GM23338 (cell line): ENCODE data around the gene TMEM143. TPM values are rescaled to one million over a fixed set of nuclear protein-coding genes. Genes with fewer than 3 reads are reported as not detected.

ENCODE experiments used
- ATAC-seq: fragments of 200-7000 bp; cut with Tn5 transposase; 3 replicates; pipeline ENCODE4 v1.9.1; 2020
- DNase-seq: peaks from one replicate; pipeline ENCODE4 v3.0.0-alpha.2; 2015; ENCODE audit warnings: low spot score
- H2AFZ ChIP-seq: fragments of 200-600 bp; sonication (generic); 2 replicates; pipeline ENCODE4 v1.8.0; 2016; ENCODE audit warnings: antibody characterized with exemption, mild to moderate bottlenecking, moderate library complexity
- H3F3A ChIP-seq: fragments of 200-600 bp; sonication (generic); replicated peaks from 2 replicates; pipeline ENCODE4 v1.8.0; 2017; ENCODE audit warnings: antibody characterized with exemption, mixed run types, low read depth
- H3K27ac ChIP-seq: fragments of 200-600 bp; sonication (generic); 2 replicates; pipeline ENCODE4 v1.6.1; 2016; ENCODE audit warnings: low read depth
- H3K27me3 ChIP-seq: fragments of 200-600 bp; sonication (generic); 2 replicates; pipeline ENCODE4 v1.8.0; 2016; ENCODE audit warnings: mild to moderate bottlenecking, mixed run types, moderate library complexity; ENCODE audit not compliant: insufficient read depth
- H3K36me3 ChIP-seq: fragments of 200-600 bp; sonication (generic); 2 replicates; pipeline ENCODE4 v1.8.0; 2016; ENCODE audit warnings: mild to moderate bottlenecking; ENCODE audit not compliant: insufficient read depth
- H3K4me1 ChIP-seq: fragments of 200-600 bp; sonication (generic); 2 replicates; pipeline ENCODE4 v1.8.0; 2016; ENCODE audit warnings: mild to moderate bottlenecking, moderate library complexity; ENCODE audit not compliant: insufficient read depth
- H3K4me2 ChIP-seq: fragments of 200-600 bp; sonication (generic); 2 replicates; pipeline ENCODE4 v1.7.1; 2017; ENCODE audit warnings: mixed run types
- H3K4me3 ChIP-seq: fragments of 200-600 bp; sonication (generic); 2 replicates; pipeline ENCODE4 v1.6.1; 2016; ENCODE audit warnings: mixed run types
- H3K79me2 ChIP-seq: fragments of 200-600 bp; sonication (generic); replicated peaks from 2 replicates; pipeline ENCODE4 v1.8.0; 2017; ENCODE audit warnings: mild to moderate bottlenecking; ENCODE audit not compliant: insufficient read depth
- H3K9me2 ChIP-seq: fragments of 200-600 bp; sonication (generic); 2 replicates; pipeline ENCODE4 v1.8.0; 2017; ENCODE audit not compliant: insufficient read depth
- H4K20me1 ChIP-seq: fragments of 200-600 bp; sonication (generic); replicated peaks from 2 replicates; pipeline ENCODE4 v1.8.0; 2017; ENCODE audit warnings: mild to moderate bottlenecking; ENCODE audit not compliant: insufficient read depth
- H3K27ac Mint-ChIP-seq: 2 replicates; pipeline ENCODE4 v1.8.0; 2020; ENCODE audit warnings: inconsistent platforms, mild to moderate bottlenecking, moderate library complexity, mixed read lengths
- H3K27me3 Mint-ChIP-seq: 3 replicates; pipeline ENCODE4 v1.8.0; 2022; ENCODE audit warnings: low read depth, mild to moderate bottlenecking, moderate library complexity, mixed read lengths, inconsistent platforms; ENCODE audit not compliant: insufficient read depth, poor library complexity
- H3K36me3 Mint-ChIP-seq: 3 replicates; pipeline ENCODE4 v1.8.0; 2021; ENCODE audit warnings: low read depth, mild to moderate bottlenecking, inconsistent platforms, moderate library complexity, mixed read lengths
- H3K4me1 Mint-ChIP-seq: 3 replicates; pipeline ENCODE4 v1.8.0; 2020; ENCODE audit warnings: mild to moderate bottlenecking, inconsistent platforms, mixed read lengths
- H3K4me3 Mint-ChIP-seq: 3 replicates; pipeline ENCODE4 v1.8.0; 2021; ENCODE audit warnings: moderate library complexity, mild to moderate bottlenecking, inconsistent platforms, mixed read lengths
- H3K9me3 Mint-ChIP-seq: 3 replicates; pipeline ENCODE4 v1.8.0; 2020; ENCODE audit warnings: moderate library complexity, mild to moderate bottlenecking, inconsistent platforms, mixed read lengths
- CTCF ChIP-seq, 2 experiments: fragments of 200-600 bp in 1 of 2; sonication (generic) in 1 of 2; conservative IDR thresholded peaks; 2 replicates each; pipeline versions ENCODE4 v1.5.1 to v1.6.1; 2016 to 2017; ENCODE audit warnings: antibody characterized with exemption in 2 of 2, low read depth in 2 of 2, mild to moderate bottlenecking in 2 of 2, moderate library complexity in 1 of 2
- EZH2 ChIP-seq: fragments of 200-600 bp; sonication (generic); IDR thresholded peaks from one replicate; pipeline ENCODE4 v1.8.0; 2017; ENCODE audit warnings: antibody characterized with exemption, mild to moderate bottlenecking, low read depth; ENCODE audit not compliant: unreplicated experiment
- EZH2phosphoT487 ChIP-seq: fragments of 200-600 bp; sonication (generic); IDR thresholded peaks from one replicate; pipeline ENCODE4 v1.8.1; 2018; ENCODE audit warnings: antibody characterized with exemption; ENCODE audit not compliant: unreplicated experiment
- JUNB ChIP-seq: IDR thresholded peaks from one replicate; pipeline ENCODE4 v1.6.1; 2016; ENCODE audit warnings: antibody characterized with exemption; ENCODE audit not compliant: unreplicated experiment
- NANOG ChIP-seq: IDR thresholded peaks from 2 replicates; pipeline ENCODE4 v1.6.1; 2016; ENCODE audit warnings: antibody characterized with exemption, borderline replicate concordance
- REST ChIP-seq: IDR thresholded peaks from one replicate; pipeline ENCODE4 v1.6.1; 2018; ENCODE audit warnings: antibody characterized with exemption; ENCODE audit not compliant: unreplicated experiment
- ZNF331 ChIP-seq: fragments of 250-450 bp; sonication (Bioruptor Pico); IDR thresholded peaks from 2 replicates; pipeline ENCODE4 v1.5.0; 2020; ENCODE audit warnings: low read depth, mild to moderate bottlenecking, moderate library complexity
- ZNF462 ChIP-seq: fragments of 250-450 bp; sonication (Bioruptor Pico); IDR thresholded peaks from 2 replicates; pipeline ENCODE4 v1.5.0; 2020; ENCODE audit warnings: mild to moderate bottlenecking, moderate library complexity
- polyA plus RNA-seq: library from polyadenylated mRNA; unstranded; fragments of >200 nt; fragmentation: Nextera tagmentation; extraction: Ambion mirVana; gene quantifications from 2 replicates; pipeline ENCODE4 v1.2.1, GENCODE V29; 2016
- total RNA-seq: library from RNA; depleted of rRNA; stranded (reverse); fragments of >200 nt; shearing (Covaris generic); gene quantifications from 2 replicates; pipeline ENCODE4 v1.2.3, GENCODE V29; 2014

The TMEM143 gene
- total and polyA plus RNA-seq, 2 experiments from 2014 or later = 12.8 to 15.0 TPM

GRCh38 chr19:48364598-48365348, 1.0 kb upstream of the TMEM143 start (continued):
- TF ChIP-seq CTCF (conservative IDR thresholded peaks at IDR 0.05; ENCODE audit: low read depth in 2 of 2) = no peak
- no peak for TF ChIP-seq REST

GRCh38 chr19:48363500-48363809, 285 bp downstream of the TMEM143 start:
- H3K4me3 ChIP-seq = peak overlapping the region; percentile 84
- H3F3A ChIP-seq = no peaks in the 10 kb centered on the region
- H3K4me3 Mint-ChIP-seq = peak overlapping the region; percentile 87
- H3K27ac ChIP-seq = peak overlapping the region; percentile 96
- H3K36me3 Mint-ChIP-seq = peaks cover 8% of the 10 kb centered on the region; the same call in 2 of the 3 replicates
- H3K79me2 ChIP-seq = no peaks in the 10 kb centered on the region
- peak overlapping the region; percentile 30; the same call in 1 of the 2 replicates for H2AFZ ChIP-seq
- H3K4me1 Mint-ChIP-seq = peaks cover 10% of the 10 kb centered on the region; the same call in 2 of the 3 replicates
- H3K27ac Mint-ChIP-seq = peak overlapping the region; percentile 97
- peaks cover 11% of the 10 kb centered on the region for H3K27me3 Mint-ChIP-seq
- no peaks in the 10 kb centered on the region; the same call in 2 of the 3 replicates for H3K9me3 Mint-ChIP-seq
- no peaks in the 10 kb centered on the region for H3K27me3 ChIP-seq
- H3K4me2 ChIP-seq = peak overlapping the region; percentile 95
- peak; percentile 33 for ATAC-seq
- peak; percentile 38 for DNase-seq
- no peaks in the 10 kb centered on the region for H3K36me3 ChIP-seq
- H3K9me2 ChIP-seq = no peaks in the 10 kb centered on the region
- H3K4me1 ChIP-seq = no peaks in the 10 kb centered on the region
- H4K20me1 ChIP-seq = no peaks in the 10 kb centered on the region
- TF ChIP-seq NANOG (no peak), ZNF462 (CRISPR knock-in tag) (no peak), ZNF331 (no peak), REST (no peak), EZH2phosphoT487 (no peak), JUNB (no peak), EZH2 (no peak)
